Lung (tissue), 12 donors: Measurements from ENCODE around the gene COL4A2. TPM values are rescaled to one million over a fixed set of nuclear protein-coding genes. Genes with fewer than 3 reads are reported as not detected.
A peak's percentile ranks its signal among the peaks of the same experiment; 100 is the strongest.

Experiments used
- ATAC-seq: fragments of 200-7000 bp; cut with Tn5 transposase; one replicate; pipeline ENCODE4 v1.9.1; 2020; ENCODE audit warnings: moderate number of reproducible peaks; ENCODE audit not compliant: insufficient read depth, low FRiP score
- DNase-seq, 3 donors: peaks; one replicate each; pipeline ENCODE4 v3.0.0-alpha.2; 2013 to 2017
- H3K27ac ChIP-seq, 2 donors: one replicate each; pipeline ENCODE4 v1.5.1; 2013; ENCODE audit warnings: mild to moderate bottlenecking in 2 of 2, moderate library complexity in 2 of 2, control low read depth in 1 of 2, inconsistent platforms in 1 of 2, low read depth in 1 of 2, low read length in 1 of 2
- H3K27me3 ChIP-seq, 3 donors: one replicate each; pipeline ENCODE4 v1.5.1; 2013; ENCODE audit warnings: low read length in 2 of 3; ENCODE audit not compliant: control insufficient read depth in 3 of 3, insufficient read depth in 3 of 3
- H3K36me3 ChIP-seq, 4 donors: one replicate each; pipeline ENCODE4 v1.5.1; 2013; ENCODE audit warnings: low read length in 4 of 4, mild to moderate bottlenecking in 1 of 4, moderate library complexity in 1 of 4; ENCODE audit not compliant: control insufficient read depth in 4 of 4, insufficient read depth in 4 of 4
- H3K4me1 ChIP-seq, 5 donors: one replicate each; pipeline ENCODE4 v1.5.1; 2013; ENCODE audit warnings: low read length in 5 of 5, mild to moderate bottlenecking in 2 of 5, moderate library complexity in 1 of 5; ENCODE audit not compliant: control insufficient read depth in 5 of 5, insufficient read depth in 5 of 5
- H3K4me3 ChIP-seq: one replicate; pipeline ENCODE4 v1.5.1; 2013; ENCODE audit warnings: mild to moderate bottlenecking, control low read depth, moderate library complexity
- H3K9ac ChIP-seq, 2 donors: one replicate each; pipeline ENCODE4 v1.5.1; 2013; ENCODE audit warnings: low read length in 2 of 2, control low read depth in 1 of 2; ENCODE audit not compliant: insufficient read depth in 1 of 2
- H3K9me3 ChIP-seq, 4 donors: one replicate each; pipeline ENCODE4 v1.5.1; 2013; ENCODE audit warnings: low read length in 3 of 4, mild to moderate bottlenecking in 1 of 4, moderate library complexity in 1 of 4; ENCODE audit not compliant: control insufficient read depth in 4 of 4, insufficient read depth in 3 of 4
- CTCF ChIP-seq: IDR thresholded peaks from 2 replicates; pipeline ENCODE4 v1.5.1; 2012; ENCODE audit warnings: mild to moderate bottlenecking; ENCODE audit errors: control extremely low read depth, extremely low read depth
- WGBS, 2 donors: extraction: QIAGEN DNeasy Blood & Tissue Kit; methylation state at CpG; one replicate each; pipeline ENCODE4 v1.1.7; 2013; 5-methylcytosine and 5-hydroxymethylcytosine counted together
- polyA plus RNA-seq, 2 donors: library from polyadenylated mRNA; stranded (reverse); fragments of 200-250 nt; gene quantifications; one replicate each; pipeline ENCODE4 v1.2.1, GENCODE V29; 2013
- total RNA-seq, 2 donors: library from RNA; depleted of rRNA in 1 of 2; stranded (reverse); fragments of >200 nt in 1 of 2; gene quantifications; one replicate each; pipeline ENCODE4 v1.2.1, GENCODE V29; 2014 to 2021
- donor health status: control.
- donor health status: control.
- donor health status: Bipolar disorder and iron deficiency.
- donor health status: healthy.
- donor health status: DM: yes; HTN: yes; CAD: no.

Gene COL4A2
- total and polyA plus RNA-seq, 4 donors, result 169 to 627 (median 339) TPM

GRCh38 chr13:110419946-110420345 lies 112.9 kb downstream of the COL4A2 start:
- Histone ChIP-seq H3K27me3 (no peaks in the 10 kb centered on the region), H3K36me3 (peaks cover 5 to 8% (median 6%) of the 10 kb centered on the region in 4 donors), H3K4me3 (no peak overlapping the region), H3K9me3 (no peaks in the 10 kb centered on the region), H3K27ac (peak overlapping the region in 1 of 2 donors; percentile 56), H3K4me1 (peaks cover 0 to 22% (median 19%) of the 10 kb centered on the region in 5 donors), H3K9ac (no peak overlapping the region)
- WGBS, 2 donors, result 86 to 87% methylated on average over 7 of the region's 7 CpGs
- TF ChIP-seq CTCF, result no peak
- ATAC-seq (no peak), DNase-seq (no peak)

- H3K27ac ChIP-seq, result no peak overlapping the region
- ATAC-seq (no peak), DNase-seq (no peak)
- H3K4me1 ChIP-seq, result peaks cover 0 to 22% (median 19%) of the 10 kb centered on the region in 5 donors
- WGBS, 2 donors, result 36 to 48% methylated on average over 6 of the region's 6 CpGs
- H3K36me3 ChIP-seq, result peaks cover 8 to 10% (median 9%) of the 10 kb centered on the region in 4 donors
- H3K4me3 ChIP-seq, result no peak overlapping the region
- H3K9ac ChIP-seq, result no peak overlapping the region
- TF ChIP-seq CTCF, result no peak
- H3K9me3 ChIP-seq, result no peaks in the 10 kb centered on the region
- H3K27me3 ChIP-seq, result no peaks in the 10 kb centered on the region
These were observed 113.5 kb downstream of the COL4A2 start for GRCh38 chr13:110420626-110421025.

- Histone ChIP-seq H3K4me3 (no peak overlapping the region), H3K27ac (no peak overlapping the region), H3K9me3 (no peaks in the 10 kb centered on the region), H3K4me1 (peaks cover 0 to 22% (median 17%) of the 10 kb centered on the region in 5 donors), H3K27me3 (no peaks in the 10 kb centered on the region), H3K9ac (no peak overlapping the region), H3K36me3 (peaks cover 6 to 10% (median 8%) of the 10 kb centered on the region in 4 donors)
- no peak for ATAC-seq
- no peak for TF ChIP-seq CTCF
- 64 to 73% methylated on average over 4 of the region's 4 CpGs for WGBS, 2 donors
- no peak for DNase-seq
These were observed 114.0 kb downstream of the COL4A2 start for GRCh38 chr13:110421061-110421460.
